ENCODE data around the gene IRAK1. TPM values are rescaled to one million over a fixed set of nuclear protein-coding genes. Genes with fewer than 3 reads are reported as not detected.

The IRAK1 gene
- total and polyA plus RNA-seq, 10 of the 15 experiments (the other 5 are each of a cell fraction or from before 2014, with no cell fraction given): 4.2 to 136 (median 39.5) TPM

GRCh38 chrX:154059231-154059630 is 39.5 kb upstream of the IRAK1 start:
- Histone ChIP-seq H4K20me1 (ENCODE audit: control insufficient read depth, insufficient read depth) (peaks cover 2% of the 10 kb centered on the region; the same call in 1 of the 2 replicates), H3K4me3 (no peak overlapping the region), H3K9me3 (replicated peaks; ENCODE audit: control insufficient read depth, insufficient read depth, low read length) (no peaks in the 10 kb centered on the region), H3K4me2 (ENCODE audit: control insufficient read depth, insufficient read depth) (no peak overlapping the region), H3K27ac (ENCODE audit: control insufficient read depth, insufficient read depth) (no peak overlapping the region), H3K4me1 (ENCODE audit: control insufficient read depth, insufficient read depth, low read length) (no peaks in the 10 kb centered on the region), H3K36me3 (ENCODE audit: control insufficient read depth in 2 of 2, insufficient read depth in 2 of 2, low read length in 1 of 2) (no peaks in the 10 kb centered on the region; a peak in 1 of 4 replicates), H3K79me2 (ENCODE audit: control insufficient read depth, insufficient read depth, low read length) (no peaks in the 10 kb centered on the region; the same call in 1 of the 2 replicates), H2AFZ (ENCODE audit: control insufficient read depth, low read depth, low read length) (no peak overlapping the region), H3K27me3 (replicated peaks in 1 of 2; ENCODE audit: control insufficient read depth in 2 of 2, insufficient read depth in 2 of 2, low read length in 1 of 2) (no peaks in the 10 kb centered on the region; a peak in 1 of 4 replicates), H3K9ac (ENCODE audit: control insufficient read depth, insufficient read depth, low read length) (no peak overlapping the region)
- WGBS (ENCODE audit: insufficient coverage, insufficient replicate concordance, low lambda C conversion rate, missing lambda C conversion rate): 8% methylated on average over 1 of the region's 1 CpG
- no TSS peak for BruUV-seq (replicated peaks)
- ChIA-PET CTCF (interaction anchor here (0.6 kb wide), 1 partner anchor 186 kb away, joined by 3 read pairs; no protein-coding TSS in a partner anchor), SMC1A (ENCODE audit: uncharacterized antibody, unreplicated experiment) (interaction anchor here (1.6 to 2.0 kb wide), 2 partner anchors 9 to 19 kb away, joined by 4 to 5 read pairs; no protein-coding TSS in a partner anchor), POLR2A (no interaction called here), RAD21 (ENCODE audit: unreplicated experiment) (no interaction called here)
- TF ChIP-seq NR2C1 (IDR thresholded peaks at IDR 0.05) (no peak), MTA2 (IDR thresholded peaks at IDR 0.05; ENCODE audit: low read depth) (no peak), TCF7 (IDR thresholded peaks at IDR 0.05; ENCODE audit: borderline replicate concordance) (no peak), FOS (IDR thresholded peaks at IDR 0.05; ENCODE audit: borderline replicate concordance, extremely low read depth, insufficient read length) (no peak), SMC3 (IDR thresholded peaks at IDR 0.05; ENCODE audit: borderline replicate concordance, low read length) (no peak)
- FAIRE-seq: no peak
- intact Hi-C loops (cut with micrococcal nuclease; ENCODE audit: unreplicated experiment): no loop called here
- no peak for ATAC-seq
- in situ Hi-C loops (cut with MboI): no loop called here
- DNase-seq (ENCODE audit: low read depth, low spot score): no peak

- DNase-seq (ENCODE audit: low read depth, low spot score): no peak
- FAIRE-seq: no peak
- intact Hi-C loops (cut with micrococcal nuclease; ENCODE audit: unreplicated experiment) (no loop called here), in situ Hi-C loops (cut with MboI) (no loop called here)
- H3K9me3 ChIP-seq (replicated peaks; ENCODE audit: control insufficient read depth, insufficient read depth, low read length): no peaks in the 10 kb centered on the region
- H3K36me3 ChIP-seq (ENCODE audit: control insufficient read depth in 2 of 2, insufficient read depth in 2 of 2, low read length in 1 of 2): no peaks in the 10 kb centered on the region; a peak in 1 of 4 replicates
- H3K79me2 ChIP-seq (ENCODE audit: control insufficient read depth, insufficient read depth, low read length): no peaks in the 10 kb centered on the region; the same call in 1 of the 2 replicates
- WGBS (ENCODE audit: insufficient coverage, insufficient replicate concordance, low lambda C conversion rate, missing lambda C conversion rate): 54% methylated on average over 11 of the region's 11 CpGs
- peaks cover 2% of the 10 kb centered on the region; the same call in 1 of the 2 replicates for H4K20me1 ChIP-seq (ENCODE audit: control insufficient read depth, insufficient read depth)
- H3K9ac ChIP-seq (ENCODE audit: control insufficient read depth, insufficient read depth, low read length): no peak overlapping the region
- ATAC-seq: no peak
- no peaks in the 10 kb centered on the region for H3K4me1 ChIP-seq (ENCODE audit: control insufficient read depth, insufficient read depth, low read length)
- ChIA-PET RAD21 (ENCODE audit: unreplicated experiment) (no interaction called here), SMC1A (ENCODE audit: uncharacterized antibody, unreplicated experiment) (interaction anchor here (2.0 kb wide), 1 partner anchor 18 kb away, joined by 4 read pairs; no protein-coding TSS in a partner anchor), CTCF (no interaction called here), POLR2A (no interaction called here)
- no peaks in the 10 kb centered on the region; a peak in 1 of 4 replicates for H3K27me3 ChIP-seq (replicated peaks in 1 of 2; ENCODE audit: control insufficient read depth in 2 of 2, insufficient read depth in 2 of 2, low read length in 1 of 2)
- no peak overlapping the region for H2AFZ ChIP-seq (ENCODE audit: control insufficient read depth, low read depth, low read length)
- H3K27ac ChIP-seq (ENCODE audit: control insufficient read depth, insufficient read depth): no peak overlapping the region
- BruUV-seq (replicated peaks): no TSS peak
- H3K4me2 ChIP-seq (ENCODE audit: control insufficient read depth, insufficient read depth): no peak overlapping the region
- H3K4me3 ChIP-seq: no peak overlapping the region
- TF ChIP-seq BMI1 (IDR thresholded peaks at IDR 0.05; ENCODE audit: borderline replicate concordance) (no peak), JUNB (IDR thresholded peaks at IDR 0.05) (no peak), WRNIP1 (IDR thresholded peaks at IDR 0.05; ENCODE audit: borderline replicate concordance, low read depth, low read length) (no peak), MTA3 (IDR thresholded peaks at IDR 0.05; ENCODE audit: borderline replicate concordance, low read length) (no peak), ZBTB33 (IDR thresholded peaks at IDR 0.05) (no peak)
Measured at GRCh38 chrX:154058214-154058997, 38.7 kb upstream of the IRAK1 start.
